ENCODE results near the gene IGFBP3. TPM values are rescaled to one million over a fixed set of nuclear protein-coding genes. Genes with fewer than 3 reads are reported as not detected.

IGFBP3 gene
- total RNA-seq, 4 donors from 2014 or later: 43.4 to 167 (median 103) TPM

GRCh38 chr7:45909561-45909960 is 11.5 kb downstream of the IGFBP3 start:
- Histone ChIP-seq H3K9me3 (no peaks in the 10 kb centered on the region), H3K36me3 (no peaks in the 10 kb centered on the region), H3K4me1 (no peaks in the 10 kb centered on the region), H3K4me3 (no peak overlapping the region), H3K27me3 (peaks cover 3% of the 10 kb centered on the region), H3K27ac (no peak overlapping the region)
- no peak for ATAC-seq
- TF ChIP-seq POLR2AphosphoS5 (IDR thresholded peaks at IDR 0.05) (no peak), CTCF (IDR thresholded peaks at IDR 0.05) (no peak), POLR2A (IDR thresholded peaks at IDR 0.05) (no peak), EP300 (IDR thresholded peaks at IDR 0.05) (no peak)

- Histone ChIP-seq H3K9me3 (no peaks in the 10 kb centered on the region), H3K36me3 (no peaks in the 10 kb centered on the region), H3K27me3 (no peaks in the 10 kb centered on the region), H3K27ac (no peak overlapping the region), H3K4me1 (no peaks in the 10 kb centered on the region), H3K4me3 (no peak overlapping the region)
- WGBS, 2 donors (ENCODE audit: low coverage in 1 of 2): 67 to 100% methylated on average over 1 of the region's 1 CpG
- ATAC-seq: no peak
- no peak for TF ChIP-seq EP300 (IDR thresholded peaks at IDR 0.05)
- no peak for TF ChIP-seq POLR2AphosphoS5 (IDR thresholded peaks at IDR 0.05)
- TF ChIP-seq CTCF (IDR thresholded peaks at IDR 0.05): no peak
- no peak for TF ChIP-seq POLR2A (IDR thresholded peaks at IDR 0.05)
Measured at GRCh38 chr7:45902820-45903219, 18.3 kb downstream of the IGFBP3 start.

- H3K36me3 ChIP-seq: no peaks in the 10 kb centered on the region
- no peak for ATAC-seq
- no peaks in the 10 kb centered on the region for H3K9me3 ChIP-seq
- no peak overlapping the region for H3K4me3 ChIP-seq
- H3K27me3 ChIP-seq: no peaks in the 10 kb centered on the region
- no peak overlapping the region for H3K27ac ChIP-seq
- H3K4me1 ChIP-seq: no peaks in the 10 kb centered on the region
- TF ChIP-seq POLR2AphosphoS5 (IDR thresholded peaks at IDR 0.05): no peak
- TF ChIP-seq EP300 (IDR thresholded peaks at IDR 0.05): no peak
- TF ChIP-seq POLR2A (IDR thresholded peaks at IDR 0.05): no peak
- 38 to 82% methylated on average over 1 of the region's 1 CpG for WGBS, 2 donors (ENCODE audit: low coverage in 1 of 2)
Measured at GRCh38 chr7:45901566-45901965, 19.5 kb downstream of the IGFBP3 start.

- ATAC-seq: no peak
- Histone ChIP-seq H3K4me1 (no peaks in the 10 kb centered on the region), H3K36me3 (no peaks in the 10 kb centered on the region), H3K4me3 (no peak overlapping the region), H3K27ac (no peak overlapping the region), H3K27me3 (peaks cover 21% of the 10 kb centered on the region), H3K9me3 (no peaks in the 10 kb centered on the region)
- WGBS, 2 donors (ENCODE audit: low coverage in 1 of 2): 78 to 90% methylated on average over 2 of the region's 2 CpGs
- TF ChIP-seq EP300 (IDR thresholded peaks at IDR 0.05): no peak
- no peak for TF ChIP-seq POLR2AphosphoS5 (IDR thresholded peaks at IDR 0.05)
- TF ChIP-seq POLR2A (IDR thresholded peaks at IDR 0.05): no peak
- no peak for TF ChIP-seq CTCF (IDR thresholded peaks at IDR 0.05)
Measured at GRCh38 chr7:45898222-45898621, 22.9 kb downstream of the IGFBP3 start.

- no peak overlapping the region for H3K4me3 ChIP-seq
- H3K36me3 ChIP-seq: no peaks in the 10 kb centered on the region
- no peak overlapping the region for H3K27ac ChIP-seq
- H3K4me1 ChIP-seq: no peaks in the 10 kb centered on the region
- H3K27me3 ChIP-seq: peaks cover 21% of the 10 kb centered on the region
- no peak for TF ChIP-seq CTCF (IDR thresholded peaks at IDR 0.05)
- no peak for TF ChIP-seq POLR2AphosphoS5 (IDR thresholded peaks at IDR 0.05)
- no peak for TF ChIP-seq EP300 (IDR thresholded peaks at IDR 0.05)
- TF ChIP-seq POLR2A (IDR thresholded peaks at IDR 0.05): no peak
- H3K9me3 ChIP-seq: no peaks in the 10 kb centered on the region
- no peak for ATAC-seq
- WGBS, 2 donors (ENCODE audit: low coverage in 1 of 2): 100% methylated on average over 1 of the region's 1 CpG; no CpG with 5 or more reads in 1 of the 2 donors
Measured at GRCh38 chr7:45897042-45897690, 23.9 kb downstream of the IGFBP3 start.

Data from gastroesophageal sphincter (tissue), 4 donors.